Natural killer cell (primary cell): ENCODE data around the gene PHACTR1. TPM values are rescaled to one million over a fixed set of nuclear protein-coding genes. Genes with fewer than 3 reads are reported as not detected.

Experiments used
- ATAC-seq, 3 donors: fragments of 150-1000 bp in 2 of 3; fragments of 200-7000 bp in 1 of 3; cut with Tn5 transposase; 1 replicate in 1 of 3; 2 replicates in 2 of 3; pipeline ENCODE4 v1.10.0; 2021; ENCODE audit warnings: mild to moderate bottlenecking in 2 of 3, moderate library complexity in 2 of 3
- DNase-seq, 2 donors: peaks; one replicate each; pipeline versions ENCODE4 v3.0.0 to v3.0.0-alpha.2; 2013 to 2021; ENCODE audit warnings: mixed read lengths in 1 of 2
- H3K27ac ChIP-seq: one replicate; pipeline ENCODE4 v1.5.1; 2013; ENCODE audit warnings: mild to moderate bottlenecking, low read length
- H3K27me3 ChIP-seq: one replicate; pipeline ENCODE4 v1.6.1; 2013; ENCODE audit warnings: low read length; ENCODE audit not compliant: control insufficient read depth, insufficient read depth
- H3K36me3 ChIP-seq: one replicate; pipeline ENCODE4 v1.6.1; 2013; ENCODE audit warnings: low read length; ENCODE audit not compliant: control insufficient read depth, insufficient read depth
- H3K4me1 ChIP-seq: one replicate; pipeline ENCODE4 v1.6.1; 2013; ENCODE audit warnings: low read length; ENCODE audit not compliant: control insufficient read depth, insufficient read depth
- H3K4me3 ChIP-seq: one replicate; pipeline ENCODE4 v1.5.1; 2013; ENCODE audit warnings: low read length
- H3K9me3 ChIP-seq: one replicate; pipeline ENCODE4 v1.6.1; 2013; ENCODE audit warnings: low read length; ENCODE audit not compliant: control insufficient read depth, insufficient read depth
- H3K27ac Mint-ChIP-seq, 2 donors: one replicate each; pipeline ENCODE4 v1.8.0; 2022; ENCODE audit warnings: mild to moderate bottlenecking in 2 of 2, mixed read lengths in 2 of 2, moderate library complexity in 1 of 2
- H3K27me3 Mint-ChIP-seq, 2 donors: one replicate each; pipeline ENCODE4 v1.8.0; 2022; ENCODE audit warnings: low read depth in 2 of 2, mixed read lengths in 2 of 2
- H3K36me3 Mint-ChIP-seq: one replicate; pipeline ENCODE4 v1.8.0; 2022; ENCODE audit warnings: mixed read lengths
- H3K4me1 Mint-ChIP-seq, 2 donors: one replicate each; pipeline ENCODE4 v1.8.0; 2022; ENCODE audit warnings: mixed read lengths in 2 of 2
- H3K4me3 Mint-ChIP-seq: one replicate; pipeline ENCODE4 v1.8.0; 2022; ENCODE audit warnings: mild to moderate bottlenecking, moderate library complexity, mixed read lengths
- H3K9me3 Mint-ChIP-seq, 2 donors: one replicate each; pipeline ENCODE4 v1.8.0; 2022; ENCODE audit warnings: mixed read lengths in 2 of 2
- WGBS: methylation state at CpG from one replicate; pipeline ENCODE4 v1.1.7; 2013; ENCODE audit warnings: missing lambda C conversion rate; ENCODE audit not compliant: insufficient coverage; 5-methylcytosine and 5-hydroxymethylcytosine counted together
- intact Hi-C: fragments of 100-400 bp; cut with micrococcal nuclease; formaldehyde crosslinking; loops from one replicate; pipeline ENCODE4 v1.14.2; 2022
- total RNA-seq, 4 donors: library from RNA; stranded (reverse); fragments of 120-200 nt in 1 of 4; gene quantifications; one replicate each; pipeline versions ENCODE4 v1.2.3 to v1.2.4, GENCODE V29; 2013 to 2022
- TF ChIP-seq, protein P1 (sequence below): fragments of 200-600 bp; IDR thresholded peaks from one replicate; pipeline ENCODE4 v1.8.0; 2022; ENCODE audit warnings: antibody characterized with exemption

PHACTR1 gene
- total RNA-seq, 3 donors from 2014 or later (not counting 1 experiment from before 2014, with no cell fraction given), result 5.2 to 19.0 (median 5.4) TPM

DNA sequence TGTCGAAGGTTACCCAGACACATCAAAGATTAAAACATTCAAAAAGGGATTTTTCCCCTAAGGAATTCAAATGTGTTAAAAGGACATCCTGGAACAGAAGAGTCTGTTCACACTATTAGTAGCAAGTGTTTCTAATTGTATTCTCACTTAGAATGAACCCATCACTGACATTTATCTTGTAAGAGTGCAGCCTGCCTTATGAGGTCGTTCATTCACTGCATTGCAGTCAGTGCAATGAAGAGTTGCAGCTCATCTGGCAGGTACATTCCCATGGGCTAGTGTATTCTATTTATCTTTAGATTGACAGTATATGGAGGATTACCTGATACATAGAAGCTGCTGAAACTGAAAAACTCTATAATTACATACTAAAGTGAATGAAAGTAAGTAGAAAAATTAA lies 36.5 kb downstream of the PHACTR1 start:
- Histone ChIP-seq H3K9me3 (no peaks in the 10 kb centered on the region), H3K4me3 (no peak overlapping the region), H3K27ac (no peak overlapping the region), H3K27me3 (peaks cover 27% of the 10 kb centered on the region), H3K4me1 (no peaks in the 10 kb centered on the region), H3K36me3 (no peaks in the 10 kb centered on the region)
- intact Hi-C loops, result no loop called here
- TF ChIP-seq, protein P1, sequence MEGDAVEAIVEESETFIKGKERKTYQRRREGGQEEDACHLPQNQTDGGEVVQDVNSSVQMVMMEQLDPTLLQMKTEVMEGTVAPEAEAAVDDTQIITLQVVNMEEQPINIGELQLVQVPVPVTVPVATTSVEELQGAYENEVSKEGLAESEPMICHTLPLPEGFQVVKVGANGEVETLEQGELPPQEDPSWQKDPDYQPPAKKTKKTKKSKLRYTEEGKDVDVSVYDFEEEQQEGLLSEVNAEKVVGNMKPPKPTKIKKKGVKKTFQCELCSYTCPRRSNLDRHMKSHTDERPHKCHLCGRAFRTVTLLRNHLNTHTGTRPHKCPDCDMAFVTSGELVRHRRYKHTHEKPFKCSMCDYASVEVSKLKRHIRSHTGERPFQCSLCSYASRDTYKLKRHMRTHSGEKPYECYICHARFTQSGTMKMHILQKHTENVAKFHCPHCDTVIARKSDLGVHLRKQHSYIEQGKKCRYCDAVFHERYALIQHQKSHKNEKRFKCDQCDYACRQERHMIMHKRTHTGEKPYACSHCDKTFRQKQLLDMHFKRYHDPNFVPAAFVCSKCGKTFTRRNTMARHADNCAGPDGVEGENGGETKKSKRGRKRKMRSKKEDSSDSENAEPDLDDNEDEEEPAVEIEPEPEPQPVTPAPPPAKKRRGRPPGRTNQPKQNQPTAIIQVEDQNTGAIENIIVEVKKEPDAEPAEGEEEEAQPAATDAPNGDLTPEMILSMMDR, result no peak
- ATAC-seq (no peak), DNase-seq (no peak)
- Mint-ChIP-seq H3K4me3 (no peak overlapping the region), H3K9me3 (peaks cover 3 to 9% of the 10 kb centered on the region in 2 donors), H3K27ac (no peak overlapping the region), H3K4me1 (peaks cover 0 to 5% of the 10 kb centered on the region in 2 donors), H3K27me3 (peaks cover 23 to 48% of the 10 kb centered on the region in 2 donors), H3K36me3 (no peaks in the 10 kb centered on the region)
- 44% methylated on average over 1 of the region's 2 CpGs for WGBS

DNA sequence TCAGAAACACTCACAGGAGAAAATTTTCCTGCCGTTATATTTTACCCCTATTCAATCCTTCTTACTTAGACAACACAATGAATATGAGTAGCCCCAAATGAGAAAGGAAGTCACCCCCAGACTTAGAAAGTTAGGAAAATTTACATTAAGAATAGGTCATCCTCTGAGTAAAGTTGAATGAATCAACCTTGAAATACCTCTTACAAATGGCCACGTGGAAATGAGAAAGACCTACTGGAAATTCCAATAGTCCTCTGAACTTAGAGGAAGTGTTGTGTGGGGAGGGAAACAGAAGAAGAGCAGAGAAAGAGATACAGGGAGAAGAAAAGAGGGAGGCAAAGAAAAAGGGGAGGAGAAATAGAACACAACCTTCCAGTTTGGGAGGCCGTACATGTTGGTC lies 43.7 kb downstream of the PHACTR1 start:
- WGBS, result 90% methylated on average over 3 of the region's 3 CpGs
- Histone ChIP-seq H3K4me3 (no peak overlapping the region), H3K9me3 (no peaks in the 10 kb centered on the region), H3K27me3 (peaks cover 2% of the 10 kb centered on the region), H3K27ac (no peak overlapping the region), H3K4me1 (no peaks in the 10 kb centered on the region), H3K36me3 (no peaks in the 10 kb centered on the region)
- H3K27me3 Mint-ChIP-seq, result peaks cover 13 to 15% of the 10 kb centered on the region in 2 donors
- ATAC-seq, result no peak
- intact Hi-C loops, result no loop called here
- TF ChIP-seq, protein P1, result no peak
- no peak for DNase-seq
- H3K4me3 Mint-ChIP-seq, result no peak overlapping the region
- no peak overlapping the region for H3K27ac Mint-ChIP-seq
- no peaks in the 10 kb centered on the region for H3K4me1 Mint-ChIP-seq
- no peaks in the 10 kb centered on the region for H3K36me3 Mint-ChIP-seq
- peaks cover 0 to 5% of the 10 kb centered on the region in 2 donors for H3K9me3 Mint-ChIP-seq

DNA sequence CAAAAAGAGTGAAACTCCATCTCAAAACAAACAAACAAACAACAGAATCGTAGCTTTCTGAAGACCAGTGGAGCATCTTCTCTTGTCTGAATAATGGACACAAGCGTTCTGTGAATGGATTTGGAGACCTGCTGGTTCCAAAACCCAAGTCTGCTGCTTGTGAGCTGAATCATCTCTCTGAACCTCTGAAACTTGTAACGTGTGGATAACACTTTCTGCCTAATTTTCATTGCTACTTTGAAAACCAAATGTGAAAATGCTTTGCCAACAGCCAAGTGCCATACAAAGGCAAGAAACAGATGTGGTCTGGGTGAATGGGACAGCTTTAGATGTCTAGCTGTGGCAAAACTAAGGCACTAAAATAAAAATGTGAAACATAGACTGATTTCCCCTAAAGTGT lies 44.3 kb downstream of the PHACTR1 start:
- no peak for ATAC-seq
- TF ChIP-seq, protein P1, result no peak

More for the DNA sequence above, 44.3 kb downstream of the PHACTR1 start:
- Mint-ChIP-seq H3K4me3 (no peak overlapping the region), H3K9me3 (peaks cover 0 to 5% of the 10 kb centered on the region in 2 donors), H3K4me1 (no peaks in the 10 kb centered on the region), H3K36me3 (no peaks in the 10 kb centered on the region), H3K27ac (no peak overlapping the region), H3K27me3 (peaks cover 13 to 15% of the 10 kb centered on the region in 2 donors)
- peaks cover 2% of the 10 kb centered on the region for H3K27me3 ChIP-seq
- intact Hi-C loops, result no loop called here
- WGBS, result 79% methylated on average over 3 of the region's 3 CpGs
- DNase-seq, result no peak
- no peak overlapping the region for H3K4me3 ChIP-seq
- H3K9me3 ChIP-seq, result no peaks in the 10 kb centered on the region
- H3K4me1 ChIP-seq, result no peaks in the 10 kb centered on the region
- no peaks in the 10 kb centered on the region for H3K36me3 ChIP-seq
- no peak overlapping the region for H3K27ac ChIP-seq
